GM12873 (cell line): ENCODE results near the gene ADPRM.

Experiments used
- CTCF ChIP-seq: IDR thresholded peaks from 2 replicates; pipeline ENCODE4 v1.5.1; 2012; ENCODE audit warnings: low read depth, mild to moderate bottlenecking, moderate library complexity, low read length, control low read depth; ENCODE audit not compliant: insufficient read depth; ENCODE audit errors: missing control alignments

Gene ADPRM

GRCh38 chr17:10697092-10698081 lies at the start of gene ADPRM, which contains the start of gene SCO1:
ADPRM (plus strand) TSS chr17:10697594; CDS start chr17:10704927, 7,333 bp downstream.
SCO1 (minus strand) TSS chr17:10697533; CDS start chr17:10697507, 26 bp downstream.
- peak; percentile 51 for TF ChIP-seq CTCF

- TF ChIP-seq CTCF, result no peak
These were observed 49.0 kb upstream of the ADPRM start for GRCh38 chr17:10648381-10648780.

- no peak for TF ChIP-seq CTCF
These were observed 48.4 kb upstream of the ADPRM start for GRCh38 chr17:10648956-10649355.

GRCh38 chr17:10649602-10650001 lies 47.8 kb upstream of the ADPRM start:
- TF ChIP-seq CTCF, result no peak

- TF ChIP-seq CTCF, result no peak
These were observed 45.5 kb upstream of the ADPRM start for GRCh38 chr17:10651927-10652326.

GRCh38 chr17:10652984-10653659 lies 44.3 kb upstream of the ADPRM start:
- no peak for TF ChIP-seq CTCF

- no peak for TF ChIP-seq CTCF
These were observed 43.4 kb upstream of the ADPRM start for GRCh38 chr17:10653987-10654386.
